Measurements from ENCODE around the gene UGP2.

The UGP2 gene

GRCh38 chr2:63880625-63881024 lies 38.9 kb downstream of the UGP2 start:
- no peak for DNase-seq (ENCODE audit: low read depth in 2 of 2)
- no peak for TF ChIP-seq CTCF (IDR thresholded peaks at IDR 0.05; ENCODE audit: low read depth, low read length)
- no peak overlapping the region for H3K4me3 ChIP-seq (replicated peaks in 1 of 2; ENCODE audit: low read depth in 2 of 2, low read length in 2 of 2)

GRCh38 chr2:63881205-63881604 lies 39.5 kb downstream of the UGP2 start:
- no peak for TF ChIP-seq CTCF (IDR thresholded peaks at IDR 0.05; ENCODE audit: low read depth, low read length)
- no peak for DNase-seq (ENCODE audit: low read depth in 2 of 2)
- H3K4me3 ChIP-seq (replicated peaks in 1 of 2; ENCODE audit: low read depth in 2 of 2, low read length in 2 of 2) = no peak overlapping the region

- TF ChIP-seq CTCF (IDR thresholded peaks at IDR 0.05; ENCODE audit: low read depth, low read length) = no peak
- no peak for DNase-seq (ENCODE audit: low read depth in 2 of 2)
- H3K4me3 ChIP-seq (replicated peaks in 1 of 2; ENCODE audit: low read depth in 2 of 2, low read length in 2 of 2) = no peak overlapping the region
Observed at GRCh38 chr2:63882395-63883105, 40.9 kb downstream of the UGP2 start.

GRCh38 chr2:63886445-63886844 lies 44.7 kb downstream of the UGP2 start:
- H3K4me3 ChIP-seq (replicated peaks in 1 of 2; ENCODE audit: low read depth in 2 of 2, low read length in 2 of 2) = no peak overlapping the region
- TF ChIP-seq CTCF (IDR thresholded peaks at IDR 0.05; ENCODE audit: low read depth, low read length) = no peak
- DNase-seq (ENCODE audit: low read depth in 2 of 2) = no peak

- no peak for TF ChIP-seq CTCF (IDR thresholded peaks at IDR 0.05; ENCODE audit: low read depth, low read length)
Observed at GRCh38 chr2:63888053-63888452, 46.4 kb downstream of the UGP2 start.

GRCh38 chr2:63888490-63889402 lies 47.0 kb downstream of the UGP2 start:
- no peak overlapping the region for H3K4me3 ChIP-seq (replicated peaks in 1 of 2; ENCODE audit: low read depth in 2 of 2, low read length in 2 of 2)
- DNase-seq (ENCODE audit: low read depth in 2 of 2) = peak; percentile 49 to 53
- TF ChIP-seq CTCF (IDR thresholded peaks at IDR 0.05; ENCODE audit: low read depth, low read length) = peak; percentile 71

More at GRCh38 chr2:63888053-63888452, 46.4 kb downstream of the UGP2 start:
- H3K4me3 ChIP-seq (replicated peaks in 1 of 2; ENCODE audit: low read depth in 2 of 2, low read length in 2 of 2) = no peak overlapping the region
- no peak for DNase-seq (ENCODE audit: low read depth in 2 of 2)

Measured in cardiac fibroblast (primary cell).